BLaER1 treated with 17β-estradiol and CSF1 and Interleukin-3, amounts not matched to agents 10 nM and 100 nM (cell line): Measurements from ENCODE around the gene PBX3.

ENCODE experiments used
- H3K27ac ChIP-seq, 11 experiments: shearing (Covaris generic); formaldehyde crosslinking; 2 replicates each; pipeline ENCODE4 v1.8.1; 2022
- H3K27me3 ChIP-seq, 11 experiments: shearing (Covaris generic); formaldehyde crosslinking; 2 replicates each; pipeline ENCODE4 v1.8.1; 2022
- H3K36me3 ChIP-seq, 11 experiments: shearing (Covaris generic); formaldehyde crosslinking; 2 replicates each; pipeline ENCODE4 v1.8.1; 2022
- H3K4me1 ChIP-seq, 10 experiments: shearing (Covaris generic); formaldehyde crosslinking; 2 replicates each; pipeline ENCODE4 v1.8.1; 2022
- H3K4me2 ChIP-seq, 11 experiments: shearing (Covaris generic); formaldehyde crosslinking; 2 replicates each; pipeline ENCODE4 v1.8.1; 2022
- H3K4me3 ChIP-seq, 10 experiments: shearing (Covaris generic); formaldehyde crosslinking; 2 replicates each; pipeline ENCODE4 v1.8.1; 2022
- H3K9ac ChIP-seq, 11 experiments: shearing (Covaris generic); formaldehyde crosslinking; 2 replicates each; pipeline ENCODE4 v1.8.1; 2022
- H3K9me3 ChIP-seq, 11 experiments: shearing (Covaris generic); formaldehyde crosslinking; replicated peaks in 1 of 11; 2 replicates each; pipeline ENCODE4 v1.8.1; 2022
- H4K20me1 ChIP-seq, 11 experiments: shearing (Covaris generic); formaldehyde crosslinking; 2 replicates each; pipeline ENCODE4 v1.8.1; 2022
- Cebpa-rat ChIP-seq, 11 experiments: shearing (Covaris generic); IDR thresholded peaks; 2 replicates each; pipeline ENCODE4 v1.8.1; 2022

The PBX3 gene

GRCh38 chr9:125782718-125783117 lies 35.5 kb downstream of the PBX3 start:
- Histone ChIP-seq H3K9me3 (peaks cover 17 to 41% (median 34%) of the 10 kb centered on the region in 11 experiments; a peak in 19 of 22 replicates), H3K4me2 (no peak overlapping the region), H3K27me3 (no peaks in the 10 kb centered on the region), H3K4me1 (peaks cover 0 to 20% (median 4%) of the 10 kb centered on the region in 10 experiments; a peak in 8 of 20 replicates), H4K20me1 (no peaks in the 10 kb centered on the region), H3K4me3 (no peak overlapping the region), H3K9ac (no peak overlapping the region), H3K27ac (no peak overlapping the region), H3K36me3 (peaks cover 0 to 23% (median 17%) of the 10 kb centered on the region in 11 experiments; a peak in 10 of 22 replicates)
- TF ChIP-seq Cebpa-rat (IDR thresholded peaks at IDR 0.05), result no peak

GRCh38 chr9:125784286-125785049 lies 37.3 kb downstream of the PBX3 start:
- no peak for TF ChIP-seq Cebpa-rat (IDR thresholded peaks at IDR 0.05)
- H3K9me3 ChIP-seq, result peaks cover 17 to 35% (median 31%) of the 10 kb centered on the region in 11 experiments; a peak in 19 of 22 replicates
- H3K4me2 ChIP-seq, result peak overlapping the region in 2 of 11 experiments; percentile 58 to 70; a peak in 2 of 22 replicates
- H3K27ac ChIP-seq, result no peak overlapping the region
- no peak overlapping the region for H3K4me3 ChIP-seq
- H3K36me3 ChIP-seq, result peaks cover 0 to 21% (median 13%) of the 10 kb centered on the region in 11 experiments; a peak in 8 of 22 replicates
- H3K9ac ChIP-seq, result no peak overlapping the region
- H3K27me3 ChIP-seq, result no peaks in the 10 kb centered on the region
- H4K20me1 ChIP-seq, result no peaks in the 10 kb centered on the region
- H3K4me1 ChIP-seq, result peaks cover 0 to 21% (median 6%) of the 10 kb centered on the region in 10 experiments; a peak in 11 of 20 replicates

- H3K36me3 ChIP-seq, result peaks cover 0 to 22% (median 14%) of the 10 kb centered on the region in 11 experiments; a peak in 10 of 22 replicates
- H3K4me3 ChIP-seq, result no peak overlapping the region
- no peaks in the 10 kb centered on the region for H3K27me3 ChIP-seq
- TF ChIP-seq Cebpa-rat (IDR thresholded peaks at IDR 0.05), result no peak
- peak overlapping the region in 3 of 11 experiments; percentile 12 to 70 (median 58); a peak in 5 of 22 replicates for H3K4me2 ChIP-seq
- H3K27ac ChIP-seq, result peak overlapping the region in 1 of 11 experiments; percentile 8; a peak in 1 of 22 replicates
- peaks cover 0 to 21% (median 6%) of the 10 kb centered on the region in 10 experiments; a peak in 11 of 20 replicates for H3K4me1 ChIP-seq
- peaks cover 17 to 34% (median 31%) of the 10 kb centered on the region in 11 experiments; a peak in 19 of 22 replicates for H3K9me3 ChIP-seq
- no peaks in the 10 kb centered on the region for H4K20me1 ChIP-seq
- no peak overlapping the region for H3K9ac ChIP-seq
Measured at GRCh38 chr9:125785248-125785751, 38.1 kb downstream of the PBX3 start.

- Histone ChIP-seq H3K4me2 (no peak overlapping the region), H3K4me3 (no peak overlapping the region), H3K4me1 (peaks cover 0 to 21% (median 6%) of the 10 kb centered on the region in 10 experiments; a peak in 11 of 20 replicates), H3K9ac (no peak overlapping the region), H3K27me3 (no peaks in the 10 kb centered on the region), H3K27ac (no peak overlapping the region), H3K36me3 (peaks cover 0 to 27% (median 13%) of the 10 kb centered on the region in 11 experiments; a peak in 10 of 22 replicates), H4K20me1 (no peaks in the 10 kb centered on the region), H3K9me3 (peaks cover 8 to 15% (median 11%) of the 10 kb centered on the region in 11 experiments; a peak in 17 of 22 replicates)
- TF ChIP-seq Cebpa-rat (IDR thresholded peaks at IDR 0.05), result no peak
Measured at GRCh38 chr9:125787715-125788114, 40.5 kb downstream of the PBX3 start.

GRCh38 chr9:125789196-125789595 lies 42.0 kb downstream of the PBX3 start:
- H3K4me2 ChIP-seq, result no peak overlapping the region
- no peak overlapping the region for H3K27ac ChIP-seq
- peaks cover 0 to 20% (median 5%) of the 10 kb centered on the region in 11 experiments; a peak in 8 of 22 replicates for H3K36me3 ChIP-seq
- H3K9me3 ChIP-seq, result no peaks in the 10 kb centered on the region
- H3K27me3 ChIP-seq, result no peaks in the 10 kb centered on the region
- no peak for TF ChIP-seq Cebpa-rat (IDR thresholded peaks at IDR 0.05)
- H4K20me1 ChIP-seq, result no peaks in the 10 kb centered on the region
- H3K9ac ChIP-seq, result no peak overlapping the region
- peaks cover 0 to 21% (median 6%) of the 10 kb centered on the region in 10 experiments; a peak in 11 of 20 replicates for H3K4me1 ChIP-seq
- H3K4me3 ChIP-seq, result no peak overlapping the region

GRCh38 chr9:125794708-125795107 lies 47.5 kb downstream of the PBX3 start:
- TF ChIP-seq Cebpa-rat (IDR thresholded peaks at IDR 0.05), result no peak
- Histone ChIP-seq H3K4me2 (no peak overlapping the region), H3K9me3 (no peaks in the 10 kb centered on the region), H4K20me1 (no peaks in the 10 kb centered on the region), H3K27ac (no peak overlapping the region), H3K4me3 (no peak overlapping the region), H3K9ac (no peak overlapping the region), H3K36me3 (peaks cover 0 to 9% (median 0%) of the 10 kb centered on the region in 11 experiments; a peak in 6 of 22 replicates), H3K4me1 (no peaks in the 10 kb centered on the region), H3K27me3 (no peaks in the 10 kb centered on the region)

- H3K4me1 ChIP-seq, result no peaks in the 10 kb centered on the region
- no peaks in the 10 kb centered on the region for H3K27me3 ChIP-seq
- no peak overlapping the region for H3K4me3 ChIP-seq
- H3K36me3 ChIP-seq, result peaks cover 0 to 6% (median 0%) of the 10 kb centered on the region in 11 experiments; a peak in 2 of 22 replicates
- no peaks in the 10 kb centered on the region for H3K9me3 ChIP-seq
- H4K20me1 ChIP-seq, result no peaks in the 10 kb centered on the region
- TF ChIP-seq Cebpa-rat (IDR thresholded peaks at IDR 0.05), result no peak
- H3K9ac ChIP-seq, result no peak overlapping the region
- H3K27ac ChIP-seq, result no peak overlapping the region
- H3K4me2 ChIP-seq, result no peak overlapping the region
Measured at GRCh38 chr9:125795970-125796596, 48.9 kb downstream of the PBX3 start.

GRCh38 chr9:125797930-125798329 lies 50.8 kb downstream of the PBX3 start:
- H3K9me3 ChIP-seq, result no peaks in the 10 kb centered on the region
- no peak for TF ChIP-seq Cebpa-rat (IDR thresholded peaks at IDR 0.05)
- no peaks in the 10 kb centered on the region for H3K27me3 ChIP-seq
- H3K4me2 ChIP-seq, result no peak overlapping the region
- H3K27ac ChIP-seq, result no peak overlapping the region
- no peaks in the 10 kb centered on the region for H4K20me1 ChIP-seq
- no peaks in the 10 kb centered on the region for H3K4me1 ChIP-seq
- no peak overlapping the region for H3K4me3 ChIP-seq
- H3K9ac ChIP-seq, result no peak overlapping the region
- H3K36me3 ChIP-seq, result peaks cover 0 to 11% (median 0%) of the 10 kb centered on the region in 11 experiments; a peak in 3 of 22 replicates

- TF ChIP-seq Cebpa-rat (IDR thresholded peaks at IDR 0.05), result no peak
- Histone ChIP-seq H4K20me1 (no peaks in the 10 kb centered on the region), H3K36me3 (peaks cover 0 to 11% (median 0%) of the 10 kb centered on the region in 11 experiments; a peak in 3 of 22 replicates), H3K9me3 (no peaks in the 10 kb centered on the region), H3K27me3 (no peaks in the 10 kb centered on the region), H3K27ac (no peak overlapping the region), H3K4me3 (no peak overlapping the region), H3K9ac (no peak overlapping the region), H3K4me2 (no peak overlapping the region), H3K4me1 (no peaks in the 10 kb centered on the region)
Measured at GRCh38 chr9:125803526-125803925, 56.4 kb downstream of the PBX3 start.
